Measurements from ENCODE around the gene DNAH3.
A peak's percentile ranks its signal among the peaks of the same experiment; 100 is the strongest.
"Not testable (repeated sequence)": the region's sequence is repeated elsewhere in the genome, so short reads cannot be mapped to it uniquely, and the experiment has no call there.

The DNAH3 gene

DNA sequence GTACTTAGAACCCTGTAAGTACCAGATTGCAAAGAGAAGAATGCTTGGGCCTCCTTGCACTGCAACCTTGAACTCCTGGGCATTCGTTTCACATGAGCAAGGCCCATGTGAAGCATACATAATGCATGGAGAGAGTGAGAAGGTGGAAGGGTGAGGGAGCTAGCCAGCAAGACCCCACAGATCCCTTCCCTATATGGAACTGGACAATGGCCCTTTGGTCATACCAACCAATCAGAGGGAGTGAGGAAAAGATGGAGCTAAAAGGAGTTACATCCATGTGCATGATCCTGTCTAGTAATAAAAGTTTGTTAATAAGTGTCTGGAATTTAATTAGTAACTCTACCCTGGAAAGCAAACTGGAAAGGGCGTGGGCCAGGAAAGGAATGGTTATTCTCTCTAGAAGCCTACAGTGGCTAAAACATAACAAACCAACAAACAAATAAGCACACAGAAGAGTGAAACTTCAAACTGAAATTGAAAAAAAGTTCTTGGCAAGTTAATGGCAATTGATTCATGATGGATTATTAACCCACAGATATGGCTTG, 29.6 kb downstream of the DNAH3 start:
- DNase-seq (ENCODE audit: low read depth) = no peak

DNA sequence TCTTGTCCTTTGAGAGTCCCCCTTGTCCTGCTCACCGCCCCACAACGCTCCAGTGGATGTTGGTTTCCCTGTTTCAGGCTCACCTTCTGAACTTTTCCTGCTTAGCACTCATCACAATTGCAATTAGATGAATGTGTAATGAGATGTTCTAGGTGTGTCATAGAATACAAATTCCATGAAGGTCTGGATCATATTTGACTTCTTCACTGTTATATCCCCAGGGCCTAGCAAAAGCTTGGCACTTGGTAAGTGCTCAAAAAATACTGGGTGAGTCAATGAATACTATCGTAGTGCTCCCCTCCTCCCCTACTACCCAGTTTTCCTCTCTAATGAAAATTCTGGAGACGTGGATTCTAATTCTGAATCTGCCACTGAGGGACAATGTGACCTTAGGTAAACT, 33.1 kb downstream of the DNAH3 start:
- no peak for DNase-seq (ENCODE audit: low read depth)

DNA sequence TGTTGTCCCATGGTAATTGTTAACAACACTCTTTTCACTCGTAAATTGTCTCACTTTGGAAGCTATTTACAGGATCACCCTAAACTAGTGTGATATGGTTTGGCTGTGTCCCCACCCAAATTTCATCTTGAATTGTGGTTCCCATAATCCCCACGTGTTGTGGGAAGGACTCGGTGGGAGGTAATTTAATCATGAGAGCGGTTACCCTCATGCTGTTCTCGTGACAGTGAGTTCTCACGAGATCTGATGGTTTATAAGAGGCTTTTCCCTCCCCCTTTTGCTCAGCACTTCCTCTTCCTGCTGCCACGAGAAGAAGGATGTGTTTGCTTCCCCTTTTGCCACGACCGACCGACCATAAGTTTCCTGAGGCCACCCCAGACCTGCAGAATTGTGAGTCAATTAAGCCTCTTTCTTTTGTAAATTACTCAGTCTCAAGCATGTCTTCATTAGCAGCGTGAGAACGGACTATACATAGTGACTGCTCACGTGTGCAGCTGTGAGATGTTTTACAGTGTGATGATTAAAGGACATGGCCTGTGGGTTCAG, 34.4 kb downstream of the DNAH3 start:
- no peak for DNase-seq (ENCODE audit: low read depth)

DNA sequence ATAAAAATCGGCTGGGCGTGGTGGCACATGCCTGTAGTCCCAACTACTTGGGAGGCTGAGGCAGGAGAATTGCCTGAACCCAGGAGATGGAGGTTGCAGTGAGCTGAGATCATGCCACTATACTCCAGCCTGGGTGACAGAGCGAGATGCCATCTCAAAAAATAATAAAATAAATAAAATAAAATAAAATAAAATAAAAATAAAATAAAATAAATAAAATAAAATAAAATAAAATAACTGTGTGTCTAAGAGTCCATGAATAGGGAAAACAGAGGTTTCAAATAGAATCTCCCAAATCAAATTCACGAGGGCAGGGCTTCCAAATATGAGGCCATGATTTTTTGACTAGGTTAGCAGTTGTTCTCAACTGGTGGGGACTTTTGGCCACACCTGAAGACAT, 35.1 kb downstream of the DNAH3 start:
- not testable (repeated sequence) for DNase-seq (ENCODE audit: low read depth)

DNA sequence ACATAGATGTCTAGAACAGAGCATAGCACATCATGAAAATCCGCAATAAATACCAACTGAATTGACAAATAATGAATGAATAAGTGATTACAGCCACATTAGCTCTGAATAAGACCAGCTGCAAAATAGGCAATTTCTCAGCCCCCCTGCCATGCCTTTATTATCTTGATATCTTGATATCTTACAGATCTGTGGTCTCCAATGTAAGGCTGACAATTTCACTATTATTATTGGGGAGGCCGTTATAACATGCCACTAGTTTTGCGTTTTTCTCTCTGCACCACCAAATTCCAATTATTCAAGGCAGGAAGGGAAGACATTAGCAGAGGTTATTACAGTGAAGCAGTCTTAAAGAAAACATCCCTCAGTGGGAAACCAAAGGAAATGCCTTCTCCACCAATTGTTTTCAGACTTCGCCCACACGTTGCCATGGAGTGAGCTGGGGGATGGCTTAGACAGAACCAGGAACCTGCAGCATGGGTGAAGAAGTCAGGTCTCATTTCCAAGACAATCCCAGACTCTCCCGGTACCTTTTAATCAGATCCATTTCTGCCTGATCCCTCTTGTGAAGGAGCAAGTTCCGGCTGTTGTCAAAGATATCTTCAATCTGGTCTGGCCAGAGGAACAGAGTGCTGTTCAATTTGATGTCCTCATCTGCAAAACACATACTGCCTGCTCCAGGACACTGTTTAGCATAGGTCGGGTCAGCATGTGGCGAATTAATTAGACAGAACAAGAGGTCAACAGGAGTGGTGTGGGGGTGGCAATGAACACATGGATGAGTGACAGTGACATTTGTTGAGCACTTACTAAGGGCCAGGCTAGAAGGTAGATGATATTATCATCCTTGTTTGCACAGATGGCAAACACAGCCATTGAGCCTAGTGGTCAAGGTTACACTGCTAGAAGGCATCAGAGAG, 46.4 kb downstream of the DNAH3 start:
- DNase-seq (ENCODE audit: low read depth) = no peak

DNA sequence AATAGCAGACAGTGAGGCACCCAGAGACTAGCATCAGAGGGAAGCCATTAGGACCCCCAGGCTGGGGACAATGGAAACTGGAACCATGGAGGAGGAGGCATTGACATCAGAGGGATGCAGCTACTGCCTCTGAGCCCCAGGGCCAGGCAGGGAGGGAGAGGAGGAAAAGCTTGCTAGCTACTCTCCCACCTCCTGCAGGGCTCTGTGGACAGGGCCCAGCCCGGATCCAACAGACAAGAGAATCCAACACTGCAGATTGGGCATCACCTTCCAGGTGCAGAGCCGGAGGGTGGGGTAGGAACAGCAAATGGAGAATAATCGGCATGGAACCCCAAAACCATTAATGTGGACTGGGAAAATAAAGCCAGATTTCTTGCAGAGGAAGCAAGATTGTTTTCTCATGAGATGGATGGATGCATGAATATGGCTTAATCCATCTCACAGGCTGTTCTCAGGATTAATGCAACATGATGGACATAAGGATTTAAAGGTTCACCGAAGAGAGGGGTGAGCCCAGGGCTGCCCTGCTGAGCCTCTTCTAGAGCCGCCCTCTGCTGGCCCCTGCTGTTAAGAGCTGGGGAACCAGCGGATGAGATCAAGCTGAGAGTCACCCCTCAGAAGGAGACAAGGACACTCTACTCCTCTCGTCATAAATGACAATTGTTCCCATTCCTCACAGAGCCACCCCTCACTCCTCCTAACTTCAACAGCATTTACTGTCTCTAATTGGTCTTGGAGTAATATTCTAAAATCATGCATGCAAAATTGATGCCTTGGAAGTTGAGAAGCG, 48.8 kb downstream of the DNAH3 start:
- DNase-seq (ENCODE audit: low read depth) = peak; percentile 3

DNA sequence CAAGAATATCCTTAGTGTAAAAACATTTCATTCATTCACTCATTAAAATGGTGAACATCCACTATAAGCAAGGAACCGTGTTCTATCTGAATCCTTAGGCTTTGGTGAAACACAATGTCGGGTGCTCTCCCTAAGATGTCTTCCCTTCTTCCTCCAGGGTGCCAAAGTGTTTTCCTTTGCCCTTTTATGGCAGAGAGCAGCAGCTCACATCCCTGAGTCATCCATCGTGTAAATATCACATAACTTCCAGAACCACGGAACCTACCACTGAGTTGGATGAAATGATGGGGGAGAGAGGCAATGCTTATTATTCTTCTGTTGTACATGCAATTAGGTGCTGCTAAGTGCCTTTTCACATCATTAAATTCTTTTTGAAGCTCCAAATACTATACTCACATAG, 50.2 kb downstream of the DNAH3 start:
- DNase-seq (ENCODE audit: low read depth) = peak; percentile 12

DNA sequence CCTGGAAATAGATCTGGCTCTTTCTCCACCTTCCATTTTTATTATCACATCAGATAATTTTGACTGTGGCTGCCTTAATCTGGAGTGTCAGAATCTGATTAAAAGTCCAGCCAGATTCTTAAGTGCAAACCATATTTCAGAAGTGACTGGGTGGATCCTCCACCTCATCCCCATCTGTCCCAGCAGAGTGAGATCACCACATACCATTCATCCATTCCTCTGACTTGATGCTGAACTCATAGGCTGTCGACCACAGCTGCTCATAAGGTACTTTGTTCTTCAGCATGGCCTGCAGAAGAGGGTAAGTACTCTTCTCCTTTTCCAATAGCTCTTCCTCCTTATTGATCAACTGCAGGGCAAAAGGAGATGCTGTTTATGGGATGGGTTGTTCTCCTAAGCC, 53.5 kb downstream of the DNAH3 start:
- no peak for DNase-seq (ENCODE audit: low read depth)

DNA sequence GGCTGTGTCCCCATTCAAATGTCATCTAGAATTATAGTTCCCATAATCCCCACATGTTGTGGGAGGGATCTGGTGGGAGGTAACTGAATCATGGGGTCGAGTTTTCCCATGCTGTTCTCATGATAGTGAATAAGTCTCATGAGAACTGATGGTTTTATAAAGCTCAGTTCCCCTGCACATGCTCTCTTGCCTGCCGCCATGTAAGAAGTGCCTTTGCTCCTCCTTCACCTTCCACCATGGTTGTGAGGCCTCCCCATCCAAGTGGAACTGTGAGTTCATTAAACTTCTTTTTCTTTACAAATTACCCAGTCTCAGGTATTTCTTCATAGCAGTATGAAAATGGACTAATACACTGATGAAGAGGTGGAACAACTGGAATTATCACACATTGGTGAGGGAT, 55.9 kb downstream of the DNAH3 start:
- not testable (repeated sequence) for DNase-seq (ENCODE audit: low read depth)

DNA sequence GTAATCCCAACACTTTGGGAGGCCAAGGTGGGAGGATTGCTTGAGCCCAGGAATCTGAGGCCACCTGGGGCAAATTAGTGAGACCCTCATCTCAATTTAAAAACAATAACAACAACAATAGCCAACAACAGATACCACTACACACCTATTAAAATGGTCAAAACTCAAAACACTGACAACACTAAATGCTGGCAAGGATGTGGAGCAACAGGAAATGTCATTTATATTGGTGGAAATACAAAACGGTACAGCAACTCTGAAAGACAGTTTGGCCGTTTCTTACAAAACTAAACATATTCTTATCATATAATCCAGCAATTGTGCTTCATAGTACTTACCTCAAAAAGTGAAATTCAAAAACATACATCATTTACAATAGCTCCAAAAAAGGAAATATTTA, 57.7 kb downstream of the DNAH3 start:
- no peak for DNase-seq (ENCODE audit: low read depth)

DNA sequence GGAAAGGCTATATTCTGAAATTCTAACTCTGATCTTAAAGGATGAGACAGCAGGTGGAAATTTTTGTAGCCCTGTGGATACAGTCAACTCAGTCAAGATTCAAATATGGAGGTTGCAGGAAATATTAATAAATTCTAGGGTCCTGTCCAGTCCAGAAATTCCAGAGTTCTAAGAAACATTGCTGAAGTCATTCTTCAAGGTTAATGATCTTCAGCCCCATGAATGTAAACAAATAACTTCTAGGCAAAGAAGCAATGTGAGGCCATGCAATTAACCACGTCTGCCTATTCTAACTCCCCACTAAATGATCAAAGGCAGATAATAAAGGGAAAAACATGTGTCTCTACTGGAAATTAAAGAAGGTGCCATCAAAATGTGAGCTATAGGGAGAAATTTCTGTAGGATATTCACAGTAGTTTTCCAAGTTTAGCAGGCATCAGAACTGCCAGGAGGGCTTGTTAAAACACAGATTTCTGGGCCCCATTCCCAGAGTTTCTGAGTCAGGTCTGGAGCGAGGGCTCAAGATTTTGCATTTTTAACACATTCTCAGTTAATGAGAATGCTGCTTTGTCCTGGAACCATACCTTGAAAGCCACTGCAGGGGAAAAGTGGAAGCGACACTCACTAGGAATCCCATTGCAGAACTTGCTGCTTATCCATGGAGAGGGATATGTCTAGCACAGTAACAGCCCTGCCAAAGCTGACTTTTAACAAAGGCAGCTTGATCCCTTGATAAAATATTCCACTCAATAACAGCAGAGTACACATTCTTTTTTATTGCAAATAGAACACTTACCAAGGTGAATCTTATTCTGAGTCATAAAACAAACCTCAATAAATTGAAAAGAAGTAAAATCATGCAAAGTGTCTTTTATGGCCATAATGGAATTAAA, 61.8 kb downstream of the DNAH3 start:
- no peak for DNase-seq (ENCODE audit: low read depth)

DNA sequence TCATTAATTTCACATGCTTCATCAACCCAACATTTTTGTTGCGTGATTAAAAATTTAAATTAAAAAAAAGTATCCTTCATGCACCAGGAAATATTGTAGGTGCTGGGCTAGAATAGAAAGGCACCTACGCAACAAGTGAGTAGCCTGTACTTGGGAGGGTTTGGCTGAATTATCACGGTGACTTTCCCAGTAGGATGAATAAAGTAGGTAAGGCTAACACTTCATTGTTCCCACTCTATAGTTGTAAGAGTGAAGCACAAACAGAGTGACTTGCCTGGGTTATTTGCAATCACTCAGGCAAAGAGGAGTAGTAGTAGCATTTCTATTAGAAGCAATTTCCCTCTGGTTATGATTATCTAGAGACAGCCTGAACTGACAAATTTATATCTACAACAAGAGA, 62.5 kb downstream of the DNAH3 start:
- no peak for DNase-seq (ENCODE audit: low read depth)

DNA sequence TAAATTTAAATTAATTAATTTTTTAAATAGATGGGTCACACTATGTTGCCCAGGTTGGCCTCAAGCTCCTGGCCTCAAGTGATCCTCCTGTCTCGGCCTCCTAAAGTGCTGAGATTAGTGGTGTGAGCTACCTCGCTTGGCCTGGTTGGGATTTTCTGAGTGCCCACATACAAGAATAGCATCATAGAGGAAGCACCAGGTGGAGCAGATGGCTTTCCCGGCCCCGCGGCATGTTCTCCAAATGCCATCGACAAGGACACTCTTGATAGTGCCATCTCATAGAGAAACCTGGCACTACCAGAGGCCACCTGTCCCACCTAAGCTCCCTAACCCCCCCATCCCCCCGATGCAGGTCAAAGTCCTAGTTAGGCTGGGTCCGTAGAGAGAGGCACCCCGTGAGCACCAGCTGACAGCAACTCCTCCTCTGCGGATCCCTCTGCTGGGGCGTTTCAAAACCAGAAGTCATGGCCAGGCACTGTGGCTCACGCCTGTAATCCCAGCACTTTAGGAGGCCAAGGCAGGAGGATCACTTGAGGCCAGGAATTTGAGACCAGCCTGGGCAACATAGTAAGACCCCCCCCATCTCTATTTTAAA, 65.9 kb downstream of the DNAH3 start:
- no peak for DNase-seq (ENCODE audit: low read depth)

DNA sequence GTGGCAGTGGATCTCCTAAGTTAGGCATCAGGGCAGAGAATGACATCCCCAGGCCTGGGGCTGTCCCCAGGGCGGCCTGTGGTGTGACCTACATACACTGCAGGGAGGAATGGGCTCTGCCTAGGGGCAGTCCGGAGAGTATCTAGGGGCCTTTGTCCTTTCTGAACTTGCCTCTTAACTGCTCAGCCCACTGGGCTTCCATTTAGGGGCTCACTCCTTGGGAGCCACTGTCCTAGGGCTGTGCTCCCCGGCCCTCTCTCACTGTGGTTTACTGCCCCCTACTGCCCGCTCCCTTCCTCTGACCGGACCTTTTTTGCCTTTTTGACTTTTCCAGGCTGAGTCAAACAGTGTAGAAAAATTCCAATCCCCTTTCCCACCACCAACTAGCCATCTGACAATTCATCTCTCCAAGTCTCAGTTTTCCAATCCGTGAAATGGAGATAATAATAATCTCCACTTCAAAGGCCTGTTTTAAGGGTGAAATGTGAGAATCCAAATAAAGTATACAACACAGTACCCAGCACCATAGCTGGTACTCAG, 66.8 kb downstream of the DNAH3 start:
- peak; percentile 32 for DNase-seq (ENCODE audit: low read depth)

DNA sequence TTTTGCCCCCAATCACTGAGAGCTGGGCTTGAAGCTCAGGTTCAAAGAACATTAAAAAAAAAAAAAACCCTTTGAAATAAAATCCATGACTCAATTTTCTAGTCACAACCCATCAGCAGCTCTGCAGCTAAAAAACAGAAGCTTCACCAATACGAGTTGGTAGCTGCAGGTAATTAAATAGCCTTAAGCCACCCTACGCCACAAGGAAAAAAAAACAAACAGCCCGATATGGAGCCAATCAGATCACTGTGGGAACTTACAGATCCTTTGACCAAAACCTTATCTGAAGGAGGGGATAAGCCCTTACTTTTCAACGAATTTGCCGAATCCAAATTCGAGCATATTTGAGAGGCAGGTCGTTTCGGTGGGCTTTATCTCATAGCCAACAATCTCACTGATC, 69.3 kb downstream of the DNAH3 start:
- no peak for DNase-seq (ENCODE audit: low read depth)

DNA sequence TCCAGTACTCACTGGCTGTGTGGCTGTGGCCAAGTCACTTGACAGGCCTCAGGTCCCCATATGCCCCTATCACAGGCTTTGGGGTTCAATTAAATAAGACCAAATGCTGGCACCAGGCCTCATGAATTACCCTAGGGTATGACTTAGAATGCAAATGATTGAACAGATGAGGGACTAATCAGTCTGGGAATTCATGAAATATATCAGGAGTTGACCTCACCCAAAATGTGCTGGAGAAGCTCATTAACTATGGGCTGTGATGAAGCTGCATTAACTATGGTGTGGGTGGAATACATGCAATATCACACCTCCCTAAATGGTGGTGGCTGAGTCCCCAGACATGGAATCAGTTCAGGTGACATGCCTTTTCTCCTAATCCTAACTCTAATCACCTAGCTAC, 72.1 kb downstream of the DNAH3 start:
- no peak for DNase-seq (ENCODE audit: low read depth)

DNA sequence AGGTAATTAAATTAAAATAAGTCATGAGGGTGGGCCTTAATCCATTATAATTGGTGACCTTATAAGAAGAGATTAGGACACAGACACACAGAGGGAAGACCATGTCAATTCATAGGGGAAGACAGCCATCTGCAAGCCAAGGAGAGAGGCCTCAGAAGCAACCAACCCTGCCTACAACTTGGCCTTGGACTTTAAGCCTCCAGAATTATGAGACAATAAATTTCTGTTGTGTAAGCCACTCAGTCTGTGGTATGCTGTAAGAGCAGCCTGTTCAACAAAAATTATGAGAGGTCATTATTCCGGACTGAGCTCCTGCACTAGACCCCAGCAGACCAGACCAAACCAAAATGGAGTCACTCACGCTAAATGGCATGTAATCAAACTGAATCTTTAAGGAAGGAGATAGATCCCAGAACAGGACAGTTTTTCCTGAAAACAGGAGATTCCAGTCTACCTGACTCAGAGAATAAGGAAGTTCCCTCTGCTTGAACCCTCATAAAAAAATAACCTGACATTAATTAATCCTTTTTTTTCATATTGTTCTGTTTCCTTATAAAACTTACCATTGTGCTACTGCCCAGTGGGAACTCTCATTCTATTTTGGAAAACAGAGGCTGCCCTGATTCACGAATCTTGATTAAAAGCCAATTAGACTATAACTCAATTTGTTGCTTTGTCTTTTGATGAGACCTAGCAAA, 74.3 kb downstream of the DNAH3 start:
- DNase-seq (ENCODE audit: low read depth) = no peak

DNA sequence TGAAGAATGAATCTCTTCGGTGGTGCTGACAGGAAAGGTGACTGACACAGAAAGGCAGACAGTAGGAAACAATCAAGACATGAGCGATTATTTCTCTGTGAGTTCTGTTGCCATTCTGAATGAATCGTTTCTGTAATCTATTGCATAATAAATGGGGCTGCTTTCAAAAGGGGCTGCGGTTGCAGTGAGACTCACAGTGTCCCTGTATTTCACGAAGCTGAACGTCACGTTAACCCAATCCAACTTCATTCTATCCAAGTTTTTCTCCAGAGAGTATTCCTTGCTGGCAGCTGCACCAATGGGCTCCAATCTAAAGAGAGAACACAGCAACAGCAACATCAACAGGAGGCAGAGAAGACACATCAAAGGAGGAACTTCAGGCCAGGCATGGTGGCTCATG, 75.4 kb downstream of the DNAH3 start:
- no peak for DNase-seq (ENCODE audit: low read depth)

DNA sequence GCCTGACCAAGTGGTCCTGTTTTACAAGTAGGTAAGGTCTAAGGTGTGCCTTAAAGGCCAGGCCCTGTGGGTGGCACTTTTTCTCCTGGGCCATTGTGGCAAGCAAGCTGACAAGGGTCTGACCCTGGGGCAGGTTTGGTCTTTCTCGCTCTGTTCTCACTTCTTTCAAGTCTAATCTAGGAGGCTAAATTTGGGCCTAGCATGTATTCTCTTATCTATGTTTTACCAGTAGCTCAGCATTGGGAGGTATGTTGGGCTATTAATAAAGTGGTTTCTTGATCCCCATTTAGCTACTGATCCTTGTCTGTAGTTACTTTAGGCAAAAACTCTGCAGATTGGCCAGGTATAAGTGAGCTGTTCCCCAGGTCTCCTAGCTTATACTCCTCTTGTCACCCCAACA, 77.7 kb downstream of the DNAH3 start:
- no peak for DNase-seq (ENCODE audit: low read depth)

DNA sequence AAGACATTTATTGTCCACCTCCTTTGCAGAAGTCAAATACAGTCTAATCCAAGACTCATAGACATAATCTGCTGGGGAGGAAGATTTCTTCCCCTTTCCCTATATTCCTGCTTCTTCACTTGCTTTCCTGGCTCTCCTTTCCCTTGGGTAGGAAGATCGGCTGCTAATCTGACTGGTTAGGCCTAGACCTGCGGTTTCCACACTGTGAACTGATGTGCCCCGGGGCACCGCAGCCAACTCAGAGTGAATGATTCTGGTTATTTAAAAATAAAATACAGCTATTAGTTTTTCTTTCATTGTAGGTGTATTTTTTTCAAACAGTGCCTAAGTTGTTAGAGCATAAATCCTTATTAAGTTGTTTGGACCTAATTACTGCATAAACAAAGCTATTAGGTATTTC, 78.9 kb downstream of the DNAH3 start:
- no peak for DNase-seq (ENCODE audit: low read depth)

All from fibroblast of the conjunctiva (primary cell).